HG03135 (cell line): ENCODE results near the gene ZBTB26.
"Not testable (repeated sequence)": the region's sequence is repeated elsewhere in the genome, so short reads cannot be mapped to it uniquely, and the experiment has no call there.

Experiments used
- ATAC-seq: cut with Tn5 transposase; IDR thresholded peaks from one replicate; pipeline ENCODE4 v1.9.1; 2021; ENCODE audit warnings: mild to moderate bottlenecking, moderate library complexity; ENCODE audit not compliant: unreplicated experiment

ZBTB26 gene

GRCh38 chr9:122929796-122930354, 1.4 kb downstream of the ZBTB26 start:
- no peak for ATAC-seq

- no peak for ATAC-seq
Measured at GRCh38 chr9:122923947-122924346, 7.4 kb downstream of the ZBTB26 start.

GRCh38 chr9:122922713-122923112, 8.6 kb downstream of the ZBTB26 start:
- ATAC-seq = no peak

- ATAC-seq = no peak
Measured at GRCh38 chr9:122918310-122918709, 13.0 kb downstream of the ZBTB26 start.

- peak; percentile 98 for ATAC-seq
Measured at GRCh38 chr9:122912964-122913673, 18.2 kb downstream of the ZBTB26 start, which contains the start of gene ZBTB6. Gene ZBTB6, minus strand, starts transcription at chr9:122913323. Its CDS starts 1,251 bp downstream, at chr9:122912072.

GRCh38 chr9:122912671-122912963, 18.7 kb downstream of the ZBTB26 start:
- no peak for ATAC-seq

GRCh38 chr9:122906122-122906521, 25.2 kb downstream of the ZBTB26 start:
- not testable (repeated sequence) for ATAC-seq

- peak; percentile 79 for ATAC-seq
Measured at GRCh38 chr9:122904823-122905710, 26.2 kb downstream of the ZBTB26 start, which contains the start of gene RC3H2. Gene RC3H2, minus strand, starts transcription at chr9:122905359. Its CDS starts 7,850 bp downstream, at chr9:122897509.

- peak; percentile 32 for ATAC-seq
Measured at GRCh38 chr9:122904466-122904822, 26.9 kb downstream of the ZBTB26 start.

- ATAC-seq = no peak
Measured at GRCh38 chr9:122900791-122901190, 30.5 kb downstream of the ZBTB26 start.

- no peak for ATAC-seq
Measured at GRCh38 chr9:122897969-122898368, 33.3 kb downstream of the ZBTB26 start.

GRCh38 chr9:122888480-122888879, 42.8 kb downstream of the ZBTB26 start:
- no peak for ATAC-seq

- ATAC-seq = no peak
Measured at GRCh38 chr9:122883125-122883524, 48.2 kb downstream of the ZBTB26 start.

- no peak for ATAC-seq
Measured at GRCh38 chr9:122879443-122879842, 51.9 kb downstream of the ZBTB26 start.

GRCh38 chr9:122875523-122875922, 55.8 kb downstream of the ZBTB26 start:
- ATAC-seq = no peak

GRCh38 chr9:122867276-122867675, 64.0 kb downstream of the ZBTB26 start:
- not testable (repeated sequence) for ATAC-seq

- no peak for ATAC-seq
Measured at GRCh38 chr9:122866079-122866478, 65.2 kb downstream of the ZBTB26 start.
